HG03460 (cell line): ENCODE data around the gene PGBD5.

Source experiments
- ATAC-seq: cut with Tn5 transposase; IDR thresholded peaks from one replicate; pipeline ENCODE4 v1.9.1; 2021; ENCODE audit not compliant: unreplicated experiment

PGBD5 gene

DNA sequence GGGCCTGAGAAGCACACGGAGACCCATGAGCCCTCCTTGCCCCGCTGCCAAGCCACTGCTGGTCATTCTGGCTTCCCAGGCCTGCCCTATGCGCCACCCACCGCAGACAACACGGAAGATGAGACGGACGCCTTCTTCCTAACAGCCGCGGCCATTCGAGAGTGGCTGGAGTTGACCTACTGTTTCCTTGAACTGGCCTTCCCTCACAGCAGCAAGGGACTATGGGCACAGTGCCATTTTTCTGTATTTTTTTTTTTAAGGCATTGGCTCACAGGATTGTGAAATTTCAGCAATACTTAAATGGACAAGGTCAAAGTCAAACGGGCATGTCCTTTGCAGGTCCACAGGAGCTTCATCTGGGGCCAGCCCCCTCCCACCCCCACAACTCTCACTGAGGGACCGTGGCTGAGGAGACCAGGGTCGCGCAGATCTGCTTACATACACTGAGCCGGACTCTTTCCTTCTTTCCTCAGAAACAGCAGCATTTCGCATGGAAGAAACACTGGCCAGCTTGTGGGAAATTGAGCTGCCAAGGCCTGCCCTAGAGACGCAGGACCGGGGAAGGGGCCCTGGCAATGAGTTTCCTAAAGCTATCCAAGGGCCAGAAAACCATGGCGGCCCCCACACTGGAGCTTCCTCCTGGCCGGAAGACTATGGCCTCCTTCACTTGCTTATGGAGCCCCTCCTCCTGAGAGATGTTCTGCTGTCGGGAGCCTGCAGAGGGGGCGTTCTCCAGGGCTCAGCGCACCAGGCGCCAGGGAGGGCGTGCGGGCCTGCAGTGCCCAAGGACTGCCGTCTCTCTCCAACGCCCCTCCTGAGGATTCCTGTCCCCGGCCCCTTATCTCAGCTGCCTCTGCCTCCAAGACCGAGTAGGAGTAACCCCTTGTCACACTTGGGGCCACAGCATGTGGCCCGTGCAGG is 98.9 kb downstream of the PGBD5 start:
- no peak for ATAC-seq

DNA sequence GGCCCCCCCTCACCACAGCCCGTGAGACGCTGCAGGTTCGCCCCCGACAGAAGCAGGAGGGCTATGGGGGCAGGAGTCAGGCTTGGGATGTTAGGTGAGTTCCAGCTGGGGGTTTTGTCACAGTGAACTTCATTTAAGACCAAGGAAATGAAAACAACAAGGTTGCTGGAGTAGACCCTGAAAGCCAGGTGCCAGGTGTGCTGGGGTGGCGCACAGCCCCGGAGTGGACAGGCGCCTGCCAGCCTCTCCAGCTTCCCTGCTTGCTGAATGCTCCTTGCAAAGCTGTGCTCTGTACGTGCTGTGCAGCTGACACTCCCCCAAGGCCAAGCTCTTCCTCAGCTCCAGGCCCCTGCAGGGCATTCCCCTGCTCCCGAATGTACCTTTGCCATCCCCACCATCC is 102.4 kb downstream of the PGBD5 start:
- no peak for ATAC-seq

DNA sequence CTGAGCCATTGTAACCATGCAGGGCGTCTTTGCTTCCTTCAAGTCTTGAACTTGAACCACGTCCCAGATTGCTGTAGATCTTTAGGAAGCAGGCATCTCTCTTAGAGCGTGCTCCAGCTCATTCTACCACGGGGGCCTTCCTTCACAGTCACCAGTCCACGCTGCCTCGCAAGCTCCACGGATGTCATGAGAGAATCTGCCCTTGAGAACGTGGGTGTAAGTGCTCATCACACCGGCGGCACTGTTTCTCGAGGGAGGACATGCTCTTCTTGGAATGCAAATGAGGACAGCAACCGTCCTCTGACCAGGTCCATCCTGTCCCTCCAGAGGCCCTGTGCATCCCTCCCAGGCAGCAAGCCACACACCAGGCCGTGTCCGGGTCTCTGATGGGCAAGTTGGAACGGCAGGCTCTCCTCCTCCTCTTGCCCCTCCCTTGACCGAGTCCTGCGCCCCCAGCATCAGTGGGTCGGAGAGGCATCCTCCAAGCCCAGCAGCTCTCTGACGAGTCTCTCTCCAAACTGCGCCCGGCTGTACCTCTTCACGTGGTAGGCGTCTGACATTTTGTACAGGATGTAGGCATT is 103.1 kb downstream of the PGBD5 start:
- no peak for ATAC-seq

DNA sequence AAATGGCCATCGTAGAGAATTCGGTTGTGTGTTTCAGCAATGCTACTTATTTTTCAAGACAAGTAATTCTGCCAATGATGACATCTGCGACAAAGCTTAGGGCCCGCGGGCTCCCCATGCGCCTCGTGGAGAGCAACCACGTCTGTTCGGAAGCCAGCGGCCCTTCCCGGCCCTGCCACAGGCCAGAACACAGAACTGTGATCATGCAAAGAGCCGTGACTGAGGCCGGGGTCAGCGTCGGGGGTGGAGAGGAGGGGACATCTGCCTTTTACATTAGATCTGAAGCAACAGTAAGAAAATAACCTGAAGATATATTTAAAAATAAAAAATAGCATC is 103.7 kb downstream of the PGBD5 start:
- ATAC-seq = no peak

DNA sequence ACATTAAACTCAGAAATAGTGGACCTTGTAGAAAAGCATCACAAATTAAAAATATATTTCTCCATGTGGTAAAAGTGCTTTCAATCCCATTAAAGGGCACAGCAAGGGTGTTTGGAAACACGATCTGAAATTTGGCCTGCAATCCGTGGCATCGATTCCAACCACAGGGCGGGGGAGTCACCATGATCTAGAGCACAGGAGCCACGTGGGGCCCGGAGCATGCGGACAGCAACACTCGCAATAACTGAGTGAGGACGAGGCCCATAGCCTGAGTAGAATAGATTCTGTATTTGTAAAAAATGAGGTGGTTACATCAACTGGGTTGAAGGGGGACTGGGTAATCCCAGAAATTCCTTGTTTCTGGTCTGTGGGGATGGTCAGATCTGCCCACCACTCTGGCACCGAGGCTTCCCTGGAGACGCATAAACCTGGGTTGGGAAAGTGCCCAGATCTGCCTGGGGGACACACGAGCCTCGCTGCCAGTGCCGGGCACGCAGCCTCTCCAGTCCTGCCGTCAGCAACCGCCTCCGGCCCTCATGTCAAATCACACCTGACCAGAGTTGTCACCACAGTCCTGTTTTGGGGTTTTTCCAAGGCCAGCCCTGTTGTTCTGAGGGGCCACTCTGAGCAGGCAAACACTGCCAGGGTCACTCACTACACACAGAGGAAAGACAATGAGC is 104.3 kb downstream of the PGBD5 start:
- no peak for ATAC-seq

DNA sequence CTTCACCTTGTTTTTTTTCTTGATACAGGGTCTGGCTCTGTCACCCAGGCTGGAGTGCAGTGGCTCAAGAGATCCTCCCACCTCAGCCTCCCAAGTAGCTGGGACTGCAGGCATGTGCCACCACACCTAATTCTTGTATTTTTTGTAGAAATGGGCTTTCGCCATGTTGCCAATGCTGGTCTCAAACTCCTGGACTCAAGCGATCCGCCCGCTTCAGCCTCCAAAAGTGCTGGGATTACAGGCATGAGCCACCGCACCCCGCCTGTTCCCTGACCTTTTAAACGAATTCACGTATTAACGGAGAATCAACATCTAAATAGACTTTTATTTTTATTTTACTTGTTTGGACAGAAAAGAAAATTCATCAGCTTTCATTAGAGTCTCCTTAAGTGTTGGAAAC is 104.8 kb downstream of the PGBD5 start:
- ATAC-seq = no peak

DNA sequence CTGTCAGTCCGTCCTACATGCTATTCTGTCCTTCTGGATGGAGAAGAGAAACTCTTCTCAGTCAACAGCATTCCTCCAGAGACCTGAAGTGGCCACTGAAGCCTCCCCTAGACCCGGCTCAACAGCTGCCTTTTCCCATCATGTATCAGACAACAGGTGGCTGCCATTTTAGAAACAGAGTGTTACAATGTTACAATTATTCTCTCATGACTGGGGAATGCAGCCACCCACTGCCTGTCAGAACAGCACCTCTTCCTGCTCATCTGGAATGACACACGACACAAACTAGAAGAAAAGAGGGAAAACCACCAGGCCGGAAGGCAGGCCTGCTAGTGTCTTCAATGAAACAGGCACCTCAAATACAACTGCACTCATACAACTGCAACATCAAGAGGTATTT is 105.3 kb downstream of the PGBD5 start:
- no peak for ATAC-seq

DNA sequence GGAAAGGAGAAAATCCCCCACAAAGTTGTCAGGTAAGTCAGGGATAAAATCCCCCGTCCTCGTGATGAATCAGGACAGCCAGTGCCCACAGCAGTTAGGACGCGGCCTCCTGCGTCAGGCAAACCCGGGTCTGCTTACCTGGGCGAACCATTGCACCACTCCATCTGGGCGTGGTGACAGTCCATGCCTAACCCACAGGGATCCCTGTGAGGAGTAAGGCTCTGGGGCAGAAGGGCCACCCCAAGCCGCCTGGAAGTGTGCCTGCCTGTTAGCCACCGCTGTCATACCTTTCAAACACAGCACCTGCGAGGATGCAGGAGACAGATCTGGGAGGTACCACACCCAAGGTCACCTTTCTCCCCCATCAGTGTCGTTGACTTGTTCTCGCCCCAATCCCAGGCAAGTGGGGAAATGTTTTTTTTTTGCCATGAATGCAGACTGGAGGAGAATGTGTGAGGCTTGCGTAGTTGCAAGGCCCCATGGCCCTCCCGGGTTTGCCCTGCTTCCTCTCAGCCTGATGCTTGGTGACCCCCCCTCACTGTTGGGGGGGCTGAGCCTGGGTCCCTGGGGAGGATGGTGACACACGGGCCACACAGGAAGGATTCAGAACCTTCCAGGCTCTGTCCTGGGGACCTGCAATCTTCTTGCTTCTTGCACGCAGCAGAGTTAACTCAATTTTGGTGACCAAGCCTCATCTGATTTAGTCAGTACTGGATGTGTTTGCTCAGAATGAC is 107.0 kb downstream of the PGBD5 start:
- no peak for ATAC-seq

DNA sequence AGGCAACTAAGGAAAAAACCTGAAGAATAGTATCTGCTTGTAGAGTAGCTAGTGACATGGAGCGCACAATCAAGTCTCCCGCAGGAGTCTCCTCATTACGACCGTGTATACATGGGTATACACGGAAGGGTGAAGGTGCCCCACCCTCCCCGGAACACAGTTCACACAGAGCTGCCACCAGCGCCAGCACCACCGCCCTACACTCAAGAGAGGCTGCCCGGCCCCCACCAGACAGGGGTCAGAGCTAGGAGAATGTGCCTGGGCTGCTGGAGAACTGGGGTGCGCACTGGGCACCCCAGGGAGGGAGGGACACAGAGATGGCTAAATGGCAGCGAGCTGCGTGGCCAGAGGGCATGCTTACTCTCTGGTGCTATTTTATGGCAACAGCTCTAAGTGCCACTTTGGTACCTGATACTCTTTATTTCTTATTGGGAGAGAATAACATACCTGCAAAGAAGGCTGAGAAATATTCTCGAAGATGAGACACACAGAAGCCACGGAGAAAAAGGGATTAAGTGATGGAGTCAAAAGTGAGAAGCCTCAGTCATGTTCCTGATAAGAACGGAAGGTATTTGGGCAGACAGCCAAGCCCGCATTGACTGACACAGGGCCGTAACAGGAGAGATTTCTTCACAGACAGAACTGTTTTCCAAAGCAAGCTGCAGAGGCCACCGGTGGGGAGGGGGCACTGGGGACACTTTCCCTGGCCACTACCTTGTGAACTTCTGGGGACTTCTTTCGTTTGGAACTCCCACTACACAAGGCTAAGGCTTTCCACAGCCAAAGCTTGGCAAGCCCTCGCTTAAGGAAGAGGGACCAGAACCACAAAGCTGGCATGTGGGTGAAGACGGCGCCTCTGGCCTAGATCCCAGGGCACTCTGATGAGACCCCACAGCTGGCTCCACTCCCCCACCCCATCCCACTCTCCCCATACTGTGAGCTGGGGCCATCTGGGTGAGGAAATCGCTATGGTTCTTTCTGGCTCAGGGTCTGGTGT is 108.0 kb downstream of the PGBD5 start:
- no peak for ATAC-seq

DNA sequence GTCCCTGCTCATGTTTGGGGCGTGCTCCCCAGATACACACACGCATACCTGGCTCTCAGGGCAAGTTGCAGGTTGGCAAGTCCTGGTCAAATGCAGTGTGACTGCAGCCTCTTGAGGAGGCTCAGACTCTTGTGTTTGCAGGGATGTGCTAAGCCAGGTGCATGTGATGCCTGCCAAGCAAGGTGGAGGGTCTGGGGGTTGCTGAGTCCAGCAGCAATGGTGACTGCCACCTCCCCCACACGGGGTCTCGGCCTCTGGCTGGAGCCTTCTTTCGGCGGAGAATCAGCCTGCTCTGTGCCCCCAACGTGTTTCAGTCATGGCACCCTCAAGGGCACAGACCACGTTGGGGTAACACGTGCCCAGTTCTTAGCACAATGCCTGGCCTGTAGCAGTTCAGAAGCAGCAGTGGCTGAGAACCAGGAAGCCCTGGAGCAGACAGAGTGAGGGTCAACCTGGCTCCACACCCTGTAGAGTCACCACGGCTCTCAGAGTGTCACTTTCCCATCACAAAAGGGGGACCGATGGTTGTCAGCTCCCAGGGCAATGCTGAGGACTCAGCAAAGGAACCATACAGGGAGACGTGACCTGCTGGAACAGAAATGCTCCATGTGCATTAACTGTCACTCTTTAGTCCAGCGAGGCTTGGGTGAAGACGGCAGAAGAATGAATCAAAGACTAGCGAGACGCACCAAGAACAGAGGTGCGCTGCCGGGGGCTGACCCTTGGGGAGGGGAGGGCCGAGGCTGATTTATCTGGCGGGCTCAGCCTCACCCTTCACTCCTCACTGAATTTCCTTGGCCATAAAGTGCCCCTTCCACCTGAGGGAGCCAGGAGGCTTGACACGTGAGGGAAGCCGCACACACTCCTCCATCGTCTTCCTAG is 109.0 kb downstream of the PGBD5 start:
- no peak for ATAC-seq

DNA sequence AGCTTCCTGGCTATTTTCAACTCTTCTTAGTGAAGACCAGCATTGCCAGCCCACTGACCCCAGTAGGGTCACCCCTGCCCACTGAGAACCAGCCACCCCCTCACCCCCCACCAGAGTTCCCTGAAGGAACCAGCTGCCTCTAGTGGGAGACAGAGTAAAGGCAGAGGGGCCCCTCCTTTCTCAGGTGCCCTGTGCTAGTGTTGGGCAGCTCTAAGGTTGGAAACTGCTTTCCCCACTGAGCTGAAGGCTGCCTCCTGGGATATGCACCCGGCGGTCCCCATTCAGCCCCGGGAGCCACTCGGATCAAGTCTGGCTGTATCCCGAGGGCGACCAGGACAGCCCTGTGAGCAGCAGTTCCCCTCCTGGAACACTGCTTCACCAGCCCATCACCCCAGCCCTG is 111.0 kb downstream of the PGBD5 start:
- ATAC-seq = no peak

DNA sequence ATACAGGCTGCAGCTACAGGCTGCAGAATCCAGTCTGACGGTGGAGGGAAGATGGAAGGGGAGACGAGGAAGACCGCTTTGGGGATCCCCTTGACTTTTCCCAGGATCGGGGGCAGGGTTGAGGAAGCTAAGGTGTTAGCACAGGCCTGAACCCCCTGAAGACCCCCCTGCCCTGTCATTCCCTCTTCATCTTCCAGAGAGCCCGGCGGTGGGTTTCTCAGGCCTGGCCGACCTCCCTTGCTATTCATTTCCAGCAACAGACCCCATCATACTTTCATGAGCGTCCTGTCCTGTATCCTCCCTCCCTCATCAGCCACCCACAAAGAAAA is 112.0 kb downstream of the PGBD5 start:
- ATAC-seq = no peak

DNA sequence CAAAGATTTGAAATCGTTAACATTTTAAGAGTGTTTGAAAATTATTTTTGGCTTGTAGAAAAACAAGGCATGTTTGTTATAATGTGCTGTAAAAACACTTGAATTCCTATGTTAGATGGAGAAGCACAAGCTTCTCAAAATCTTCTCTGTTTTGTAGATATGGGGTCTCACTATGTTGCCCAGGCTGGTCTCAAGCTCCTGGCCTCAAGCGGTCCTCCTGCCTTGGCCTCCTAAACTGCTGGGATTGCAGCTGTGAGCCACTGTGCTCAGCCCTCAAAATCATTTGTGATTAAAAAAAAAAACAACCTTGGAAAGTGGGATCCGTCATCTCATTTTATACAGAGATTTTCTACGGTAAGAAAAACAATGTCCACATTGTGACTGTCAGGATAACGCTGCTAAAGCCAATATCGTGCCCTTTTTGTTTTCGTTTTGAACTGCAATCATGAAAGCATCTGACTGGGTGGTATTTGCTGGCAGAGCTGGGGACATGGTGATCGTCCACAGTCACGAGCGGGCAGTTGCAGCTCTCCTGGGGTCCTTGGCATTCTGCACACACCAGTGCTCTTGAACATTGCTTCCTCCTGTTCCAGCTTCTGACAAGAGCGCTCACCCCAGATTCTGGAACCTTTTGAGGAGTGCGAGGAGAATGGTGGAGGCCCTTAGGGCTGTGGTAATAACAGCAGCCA is 112.5 kb downstream of the PGBD5 start:
- ATAC-seq = no peak

DNA sequence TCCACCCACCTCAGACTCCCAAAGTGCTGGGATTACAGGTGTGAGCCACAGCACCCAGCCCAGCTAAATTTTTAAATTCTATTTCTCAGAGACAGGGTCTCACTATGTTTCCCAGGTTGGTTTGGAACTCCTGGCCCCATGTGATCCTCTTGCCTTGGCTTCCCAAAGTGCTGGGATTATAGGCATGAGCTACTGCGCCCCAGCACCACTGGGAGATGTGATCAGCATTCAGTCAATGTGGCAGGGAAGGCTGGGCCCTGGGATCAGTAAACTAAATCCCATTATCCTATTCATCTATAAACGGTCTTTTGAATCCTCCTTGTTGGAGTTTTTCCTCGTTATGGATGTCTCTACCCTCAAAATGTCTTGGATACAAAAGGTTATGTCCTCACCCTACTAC is 113.5 kb downstream of the PGBD5 start:
- no peak for ATAC-seq

DNA sequence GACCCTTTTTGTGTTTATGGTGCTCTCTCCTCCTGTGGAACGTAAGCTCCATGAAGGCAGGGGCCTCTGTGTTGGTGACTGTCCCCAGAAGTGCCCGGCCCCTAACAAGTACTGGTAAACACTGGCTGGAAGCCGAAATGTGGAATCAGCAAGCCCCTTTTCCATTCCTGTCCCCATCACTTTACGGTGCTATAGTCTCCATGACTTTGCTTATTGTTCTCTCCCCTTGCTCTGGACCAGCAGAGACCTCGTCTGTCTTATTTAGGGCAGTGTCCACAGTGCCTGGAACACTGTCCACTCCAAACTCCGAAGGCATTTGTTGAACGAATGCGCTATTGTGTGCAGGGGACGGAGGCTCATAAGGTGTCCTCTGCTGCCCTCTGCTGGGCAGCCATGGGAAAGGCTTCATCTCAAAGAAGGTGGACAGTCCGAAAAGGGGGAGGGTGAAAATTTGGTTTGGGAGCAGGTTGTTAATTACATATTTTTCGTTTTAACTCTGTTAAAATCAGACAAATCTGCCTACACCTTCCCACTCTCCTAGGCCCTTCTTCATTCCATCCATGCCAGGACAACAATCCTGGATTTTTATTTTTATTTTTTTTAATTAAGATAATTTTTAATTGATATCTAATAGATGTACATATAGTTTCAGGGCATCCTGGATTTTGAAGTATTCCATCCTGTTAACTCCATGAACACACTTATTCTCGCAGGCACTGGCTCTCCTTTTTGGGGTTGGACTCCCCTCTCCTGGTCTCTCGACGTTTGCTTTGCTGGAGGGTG is 115.6 kb downstream of the PGBD5 start:
- ATAC-seq = no peak

DNA sequence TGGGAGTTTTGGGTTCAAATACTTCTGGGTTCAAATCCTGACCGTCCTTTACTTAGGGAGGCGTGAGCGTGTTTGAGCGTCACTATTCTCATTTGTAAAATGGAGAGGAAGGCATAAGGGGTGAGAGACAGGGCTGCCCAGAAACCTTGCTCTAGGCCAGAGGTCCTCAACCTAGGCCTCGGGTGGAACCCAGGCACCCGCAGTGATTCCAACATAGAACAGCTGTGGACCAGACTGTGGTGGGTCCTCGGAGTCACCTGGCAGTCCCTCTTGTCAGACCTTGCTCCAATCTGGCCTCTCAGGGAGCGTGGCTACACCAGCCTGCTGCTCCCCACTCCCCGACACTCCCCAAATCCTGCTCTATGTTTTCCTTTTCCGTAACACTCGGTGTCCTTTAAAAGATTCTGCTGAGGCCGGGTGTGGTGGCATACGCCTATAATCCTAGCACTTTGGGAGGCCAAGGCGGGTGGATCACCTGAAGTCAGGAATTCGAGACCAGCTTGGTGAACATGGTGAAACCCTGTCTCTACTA is 116.4 kb downstream of the PGBD5 start:
- no peak for ATAC-seq

DNA sequence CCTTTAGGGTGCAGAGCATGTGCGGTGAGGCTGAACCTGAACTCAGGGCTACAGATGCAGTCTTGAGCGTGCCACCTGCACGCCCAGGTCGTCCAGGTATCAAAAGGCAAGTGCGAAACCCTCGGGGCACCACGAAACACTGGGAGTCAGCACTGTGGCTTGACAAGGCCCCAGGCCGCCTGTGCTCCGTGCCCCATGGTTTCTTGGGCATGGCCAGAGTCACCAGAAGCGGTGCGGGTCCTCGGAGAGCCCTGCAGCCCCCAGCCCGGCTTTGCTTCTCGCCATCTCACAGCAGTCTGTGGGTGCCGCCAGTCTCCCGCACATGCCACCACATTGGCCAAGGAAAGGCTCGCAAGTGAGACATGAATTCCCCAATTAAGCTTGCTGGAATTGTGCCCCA is 117.3 kb downstream of the PGBD5 start:
- no peak for ATAC-seq

DNA sequence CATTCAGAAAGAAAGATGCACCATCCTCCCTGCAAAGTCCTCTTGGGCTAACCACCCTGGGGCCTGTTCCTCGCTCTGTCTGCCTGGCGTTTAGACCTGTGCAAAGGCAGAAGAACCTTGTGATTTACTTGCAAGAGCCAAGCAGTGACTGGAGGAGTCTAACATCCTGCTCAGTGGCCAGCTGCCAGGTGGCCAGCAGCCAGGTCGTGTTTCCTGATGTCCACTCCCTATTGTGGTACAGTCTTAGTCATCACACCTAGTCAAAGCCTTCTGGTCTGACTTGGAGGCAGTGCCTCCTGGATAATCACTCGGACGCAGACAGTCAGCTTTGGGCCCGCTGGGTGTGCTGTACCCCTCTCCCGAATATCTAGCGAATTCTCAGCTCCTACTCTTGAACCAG is 118.1 kb downstream of the PGBD5 start:
- no peak for ATAC-seq
